DMS 273 (cell line): Measurements from ENCODE around the gene OR52H1.
"Not testable (repeated sequence)": the region's sequence is repeated elsewhere in the genome, so short reads cannot be mapped to it uniquely, and the experiment has no call there.

Experiments used
- DNase-seq: peaks from one replicate; lab custom pipeline; 2025; ENCODE audit not compliant: unreplicated experiment; lab: John Stamatoyannopoulos, UW

OR52H1 gene

GRCh38 chr11:5548440-5548839 is at the start of gene OR52H1:
TSS of gene OR52H1 (minus strand) at chr11:5548540. CDS start at chr11:5545505, 3,035 bp downstream.
- no peak for DNase-seq

DNA sequence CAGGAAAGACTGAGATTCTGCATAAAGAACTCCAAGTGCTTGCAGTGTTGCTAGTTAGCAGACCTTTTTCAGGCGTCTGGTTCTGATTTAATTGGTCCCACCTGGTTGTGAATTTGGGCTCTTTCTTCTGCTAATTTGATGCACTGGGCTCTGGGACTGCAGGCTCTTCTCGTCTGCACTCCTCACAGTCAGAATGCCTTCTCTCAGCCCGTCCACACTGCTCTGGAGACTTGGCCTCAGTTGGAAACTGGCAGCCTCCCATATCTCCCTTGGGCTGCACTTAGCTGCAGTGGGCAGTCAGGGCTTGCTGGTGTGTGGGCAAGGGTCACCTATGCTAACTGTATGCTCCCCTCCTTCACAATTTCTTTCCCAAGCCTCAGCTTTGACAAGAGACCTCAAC is 49.6 kb upstream of the OR52H1 start:
- DNase-seq: no peak

GRCh38 chr11:5596607-5597201 is 48.4 kb upstream of the OR52H1 start, which contains the start of gene TRIM6:
TSS of gene TRIM6 (plus strand) at chr11:5596637. CDS start at chr11:5596898, 261 bp downstream.
- no peak for DNase-seq

DNA sequence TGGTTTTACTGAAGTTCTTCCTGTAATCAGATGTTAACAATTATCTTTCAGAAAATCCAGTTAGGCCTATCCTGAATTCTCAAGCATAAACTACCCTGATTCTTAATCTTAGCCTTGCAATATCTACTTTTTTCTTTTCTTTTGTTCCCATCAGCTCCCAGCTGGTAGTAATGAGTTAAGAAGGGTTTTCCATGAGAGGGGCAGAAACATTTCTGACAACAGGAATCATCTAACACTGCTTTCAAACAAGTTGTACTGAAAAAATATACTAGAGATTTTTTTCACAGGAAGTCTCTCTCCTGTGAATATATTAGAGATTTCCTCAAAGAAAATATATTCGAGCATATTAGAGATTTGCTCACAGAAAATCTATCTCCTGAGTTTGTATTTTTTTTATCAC is 44.8 kb upstream of the OR52H1 start:
- DNase-seq: no peak

DNA sequence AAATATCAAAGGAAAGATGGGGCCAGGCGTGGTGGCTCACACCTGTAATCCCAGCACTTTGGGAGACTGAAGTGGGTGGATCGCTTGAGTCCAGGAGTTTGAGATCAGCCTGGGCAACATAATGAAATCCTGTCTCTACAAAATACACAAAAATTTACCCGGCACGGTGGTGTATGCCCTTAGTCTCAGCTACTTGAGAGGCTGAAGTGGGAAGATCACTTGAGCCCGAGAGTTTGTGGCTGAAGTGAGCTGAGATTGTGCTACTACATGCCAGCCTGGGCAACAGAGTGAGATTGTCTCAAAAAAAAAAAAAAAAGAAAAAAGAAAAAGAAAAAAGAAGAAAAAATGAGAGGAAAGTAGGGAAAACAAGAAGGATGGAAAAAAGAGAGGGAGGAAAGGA is 44.3 kb upstream of the OR52H1 start:
- DNase-seq: no peak

DNA sequence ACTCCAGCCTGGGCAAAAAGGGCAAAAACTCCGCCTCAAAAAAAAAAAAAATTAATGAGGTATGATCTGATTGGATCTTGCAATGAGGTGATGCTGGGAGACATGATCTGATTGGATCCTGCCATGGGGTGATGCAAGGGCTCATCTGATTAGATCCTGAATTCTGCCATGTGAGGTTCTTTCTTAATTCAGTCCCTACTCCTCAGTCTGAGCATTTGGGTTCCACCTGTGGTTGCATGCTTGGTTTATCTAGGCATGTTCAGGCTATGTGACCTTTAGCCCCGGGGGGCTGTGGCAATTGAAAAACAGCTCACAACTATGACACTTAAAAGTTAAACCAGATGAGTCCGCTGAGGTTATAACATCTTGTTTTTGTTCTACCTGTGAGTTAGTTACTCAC is 43.3 kb upstream of the OR52H1 start:
- DNase-seq: no peak

- DNase-seq: not testable (repeated sequence)
Measured at GRCh38 chr11:5589906-5590305, 41.6 kb upstream of the OR52H1 start.

- not testable (repeated sequence) for DNase-seq
Measured at GRCh38 chr11:5584458-5584857, 36.1 kb upstream of the OR52H1 start.

DNA sequence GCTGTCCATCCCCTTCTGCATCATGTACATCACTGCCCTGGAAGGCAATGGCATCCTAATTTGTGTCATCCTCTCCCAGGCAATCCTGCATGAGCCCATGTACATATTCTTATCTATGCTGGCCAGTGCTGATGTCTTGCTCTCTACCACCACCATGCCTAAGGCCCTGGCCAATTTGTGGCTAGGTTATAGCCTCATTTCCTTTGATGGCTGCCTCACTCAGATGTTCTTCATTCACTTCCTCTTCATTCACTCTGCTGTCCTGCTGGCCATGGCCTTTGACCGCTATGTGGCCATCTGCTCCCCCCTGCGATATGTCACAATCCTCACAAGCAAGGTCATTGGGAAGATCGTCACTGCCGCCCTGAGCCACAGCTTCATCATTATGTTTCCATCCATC is 32.7 kb upstream of the OR52H1 start:
- no peak for DNase-seq

DNA sequence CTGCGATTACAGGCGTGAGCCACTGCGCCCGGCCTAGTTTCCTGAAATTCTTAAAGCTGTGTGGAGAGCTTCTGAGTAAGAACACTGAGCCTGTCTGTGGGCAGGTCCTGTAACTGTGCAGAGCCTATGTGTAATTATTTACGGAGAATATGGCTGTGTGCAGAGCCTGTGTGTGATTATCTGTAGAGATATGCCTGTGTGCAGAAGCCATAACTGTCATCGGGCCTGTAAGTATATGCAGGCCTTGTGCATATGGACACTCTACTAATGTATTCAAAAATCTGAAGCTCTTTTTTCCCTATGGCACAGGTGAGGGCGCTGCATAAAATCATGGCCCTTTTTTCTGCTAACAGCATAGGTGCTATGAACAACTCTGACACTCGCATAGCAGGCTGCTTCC is 32.2 kb upstream of the OR52H1 start, which contains the start of gene OR52B6:
OR52B6 (plus strand) TSS at position 301 of the 400 bp plus-strand sequence; CDS start at position 301, 0 bp downstream.
- no peak for DNase-seq

GRCh38 chr11:5577101-5577500 is 28.8 kb upstream of the OR52H1 start:
- no peak for DNase-seq

- DNase-seq: no peak
Measured at GRCh38 chr11:5575152-5575551, 26.8 kb upstream of the OR52H1 start.

DNA sequence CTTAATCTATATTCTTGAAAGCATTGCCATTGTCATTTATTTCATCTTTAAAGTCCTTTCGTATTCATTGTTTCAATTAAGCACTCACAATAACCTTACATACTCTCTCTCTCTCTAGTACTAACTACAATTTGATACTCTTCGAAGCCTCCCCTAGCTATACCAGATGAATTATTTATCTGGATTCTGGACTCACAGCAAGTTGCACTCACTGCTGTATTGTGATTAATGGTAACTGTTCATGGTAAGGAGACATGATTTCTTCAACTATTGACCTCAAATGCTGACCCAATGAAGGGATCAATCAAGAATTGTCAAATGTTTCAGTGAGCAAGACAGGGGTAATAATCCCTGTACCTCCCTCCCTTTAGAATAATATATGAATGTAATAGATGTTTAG is 26.3 kb upstream of the OR52H1 start:
- DNase-seq: no peak

DNA sequence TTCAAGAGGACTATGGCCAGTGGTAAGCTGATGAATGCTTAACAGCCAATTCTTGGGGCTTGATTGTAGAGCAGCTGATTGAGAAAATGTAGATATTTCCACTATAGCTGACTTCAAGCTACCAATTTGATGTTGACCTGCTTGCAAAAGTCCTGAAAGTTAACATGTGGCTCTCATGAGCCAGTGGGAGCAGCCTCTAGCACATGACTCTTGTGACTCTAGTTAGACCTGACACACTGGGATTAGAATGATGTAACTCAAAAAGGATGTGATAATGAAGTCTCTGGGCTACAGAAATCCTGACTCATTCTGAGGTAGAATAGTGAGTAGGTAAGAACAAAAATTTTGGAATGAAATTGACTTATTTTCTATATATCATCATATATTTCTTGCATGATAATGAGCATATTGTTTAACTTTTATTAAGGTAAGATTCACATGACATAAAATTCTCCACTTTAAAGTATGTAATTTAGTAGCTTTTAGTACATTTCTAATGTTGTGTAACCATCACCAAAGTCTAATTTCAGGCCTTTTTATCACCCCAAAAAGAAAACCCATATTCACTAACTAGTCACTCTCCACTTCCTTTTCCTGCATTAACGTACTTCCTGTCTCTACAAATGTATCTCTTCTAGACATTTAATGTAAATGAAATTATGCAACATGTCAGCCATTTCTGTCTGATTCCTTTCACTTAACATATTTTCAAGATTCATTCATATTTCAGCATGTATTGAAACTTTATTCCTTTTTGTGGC is 16.1 kb upstream of the OR52H1 start:
- no peak for DNase-seq

GRCh38 chr11:5557751-5558150 is 9.4 kb upstream of the OR52H1 start:
- no peak for DNase-seq

DNA sequence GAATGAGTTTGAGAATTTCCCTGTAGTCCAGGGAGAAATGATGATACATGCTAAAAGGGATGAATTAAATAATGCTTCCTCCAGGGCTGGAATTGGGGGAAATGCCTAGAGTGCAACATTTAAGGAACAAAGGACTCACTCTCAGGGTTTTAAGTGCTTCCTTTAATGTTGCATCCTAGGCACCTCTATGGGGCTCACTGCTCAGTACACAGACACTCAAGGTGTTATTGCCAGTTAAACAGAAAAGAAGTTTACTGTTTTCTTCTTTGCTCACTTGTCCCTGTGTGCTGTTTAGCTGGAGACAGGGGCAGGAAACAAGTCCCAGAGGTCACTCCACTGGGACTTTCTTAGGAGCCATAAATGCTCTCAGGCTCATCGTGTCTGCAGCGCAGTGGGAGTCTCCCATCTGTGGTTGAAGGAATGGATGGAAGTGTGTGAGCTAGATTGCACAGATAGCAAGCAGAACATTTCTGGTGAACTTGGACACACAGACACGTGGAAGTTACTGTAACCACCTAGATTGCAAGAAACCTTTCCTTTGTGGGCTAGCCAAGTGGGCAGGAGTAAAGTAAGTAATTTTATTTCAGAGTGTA is 8.4 kb upstream of the OR52H1 start:
- DNase-seq: no peak

GRCh38 chr11:5553343-5553742 is 5.0 kb upstream of the OR52H1 start:
- no peak for DNase-seq

DNA sequence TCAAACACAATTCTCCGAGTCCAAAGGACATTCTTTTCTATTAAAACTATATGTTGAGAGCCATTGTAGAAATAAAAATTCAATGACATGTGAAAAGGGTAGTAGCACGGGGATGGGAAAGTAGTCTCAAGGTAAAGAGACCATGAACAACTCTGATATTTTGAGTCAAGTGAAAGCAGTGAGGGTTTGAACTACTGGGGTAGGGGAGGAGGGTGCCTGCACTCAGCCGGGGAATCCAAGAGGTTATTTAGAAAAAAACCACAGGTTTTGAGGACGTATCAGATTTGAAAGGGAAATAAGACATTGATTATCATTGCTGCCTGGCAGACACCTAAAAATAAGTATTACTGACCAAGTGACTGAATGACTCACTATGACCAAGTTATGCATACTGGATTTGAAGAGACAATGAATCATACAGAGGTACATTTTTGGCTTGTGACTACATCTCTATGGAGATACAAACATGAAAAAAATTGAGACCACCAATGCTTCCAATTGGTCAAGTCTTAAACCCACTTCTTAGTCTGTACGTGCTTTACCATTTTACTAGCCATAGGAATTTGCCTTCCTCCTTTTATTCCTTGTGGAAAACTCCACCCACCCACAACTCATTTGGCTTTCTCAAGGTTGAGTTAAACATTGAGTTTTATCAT is 2.2 kb upstream of the OR52H1 start:
- no peak for DNase-seq

DNA sequence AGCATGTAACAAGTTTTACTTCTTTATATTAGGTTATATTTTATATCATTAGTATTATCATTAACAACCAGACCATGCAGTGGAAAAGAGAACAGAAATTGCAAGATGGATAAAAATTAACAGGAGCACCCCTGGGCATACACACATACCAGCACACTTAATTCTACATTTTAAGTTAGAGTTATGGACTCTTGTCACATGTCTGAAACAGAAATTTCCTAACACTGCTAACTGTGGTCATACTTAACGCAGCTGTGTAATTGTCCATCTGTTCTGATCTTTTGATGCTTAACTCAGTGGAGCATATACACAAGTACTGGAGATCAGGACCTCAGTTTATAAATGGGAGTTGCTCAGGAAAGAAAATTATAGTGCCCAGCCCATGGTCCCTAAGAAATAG is 358 bp downstream of the OR52H1 start:
- DNase-seq: no peak

DNA sequence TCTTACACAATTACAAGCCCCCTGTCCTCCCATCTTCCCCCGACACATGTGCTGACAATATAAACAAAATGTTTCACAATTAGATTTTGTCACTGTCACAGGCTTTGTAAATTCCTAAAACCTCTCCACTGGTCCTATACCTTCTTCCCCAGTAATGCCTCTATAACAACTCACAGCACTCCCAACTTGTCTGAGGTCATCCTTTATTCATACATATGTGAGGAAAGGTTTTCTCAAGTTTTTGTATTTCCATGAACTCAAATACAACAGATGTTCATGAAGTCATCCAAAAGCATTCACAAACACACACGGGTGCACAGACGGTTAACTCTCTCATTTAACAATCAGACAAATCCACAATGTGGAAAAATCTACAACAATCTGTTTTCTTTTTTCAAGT is 1.9 kb downstream of the OR52H1 start:
- peak; percentile 17 for DNase-seq

GRCh38 chr11:5541427-5541826 is 6.9 kb downstream of the OR52H1 start:
- no peak for DNase-seq

DNA sequence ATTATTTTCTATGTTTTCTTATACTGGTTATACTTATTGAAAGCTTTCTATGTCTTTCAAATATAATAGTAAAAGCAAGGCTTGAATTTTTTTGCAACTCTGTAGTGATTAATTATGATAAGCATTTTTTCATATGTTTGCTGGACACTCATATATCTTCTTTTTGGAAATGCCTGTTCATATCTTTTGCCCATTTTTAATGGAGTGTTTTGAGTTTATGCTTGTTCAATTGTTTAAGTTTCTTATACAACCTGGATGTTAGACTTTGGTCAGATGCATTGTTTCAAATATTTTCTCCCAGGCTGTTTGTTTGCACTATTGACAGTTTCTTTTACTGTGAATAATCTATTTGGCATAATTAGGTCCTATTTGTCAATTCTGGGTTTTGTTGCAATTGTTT is 11.9 kb downstream of the OR52H1 start:
- no peak for DNase-seq
